ENCODE measurements around the gene ITPR1. TPM values are rescaled to one million over a fixed set of nuclear protein-coding genes. Genes with fewer than 3 reads are reported as not detected.
"Not testable (repeated sequence)": the region's sequence is repeated elsewhere in the genome, so short reads cannot be mapped to it uniquely, and the experiment has no call there.

Gene ITPR1
- total RNA-seq, 1 donor = 16.4 TPM

DNA sequence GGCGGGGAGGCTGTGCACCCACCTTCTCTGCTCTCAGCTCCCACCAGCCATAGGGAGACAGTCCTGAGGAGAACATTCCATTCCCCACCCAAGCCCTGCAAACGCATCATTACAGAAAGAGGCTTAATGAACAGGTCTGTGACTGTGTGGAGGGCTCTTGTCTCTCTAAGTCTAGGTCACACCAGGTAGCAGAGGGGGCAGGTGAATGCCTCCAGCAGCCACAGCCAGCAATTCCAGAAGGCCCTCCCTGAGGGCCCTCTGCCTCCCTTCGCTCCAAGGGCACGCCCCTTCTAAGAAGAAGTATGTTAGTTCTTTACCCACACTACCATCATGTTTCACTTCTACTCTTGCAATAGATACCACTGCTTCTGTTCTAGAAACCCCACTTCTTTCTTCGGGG, 268.6 kb downstream of the ITPR1 start:
- TF ChIP-seq, protein P1, sequence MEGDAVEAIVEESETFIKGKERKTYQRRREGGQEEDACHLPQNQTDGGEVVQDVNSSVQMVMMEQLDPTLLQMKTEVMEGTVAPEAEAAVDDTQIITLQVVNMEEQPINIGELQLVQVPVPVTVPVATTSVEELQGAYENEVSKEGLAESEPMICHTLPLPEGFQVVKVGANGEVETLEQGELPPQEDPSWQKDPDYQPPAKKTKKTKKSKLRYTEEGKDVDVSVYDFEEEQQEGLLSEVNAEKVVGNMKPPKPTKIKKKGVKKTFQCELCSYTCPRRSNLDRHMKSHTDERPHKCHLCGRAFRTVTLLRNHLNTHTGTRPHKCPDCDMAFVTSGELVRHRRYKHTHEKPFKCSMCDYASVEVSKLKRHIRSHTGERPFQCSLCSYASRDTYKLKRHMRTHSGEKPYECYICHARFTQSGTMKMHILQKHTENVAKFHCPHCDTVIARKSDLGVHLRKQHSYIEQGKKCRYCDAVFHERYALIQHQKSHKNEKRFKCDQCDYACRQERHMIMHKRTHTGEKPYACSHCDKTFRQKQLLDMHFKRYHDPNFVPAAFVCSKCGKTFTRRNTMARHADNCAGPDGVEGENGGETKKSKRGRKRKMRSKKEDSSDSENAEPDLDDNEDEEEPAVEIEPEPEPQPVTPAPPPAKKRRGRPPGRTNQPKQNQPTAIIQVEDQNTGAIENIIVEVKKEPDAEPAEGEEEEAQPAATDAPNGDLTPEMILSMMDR (IDR thresholded peaks at IDR 0.05; ENCODE audit: insufficient read depth, low read depth, low read length) = no peak
- DNase-seq (ENCODE audit: low read depth) = no peak
- no peak overlapping the region for H3K4me3 ChIP-seq (ENCODE audit: low read depth, low read length)

DNA sequence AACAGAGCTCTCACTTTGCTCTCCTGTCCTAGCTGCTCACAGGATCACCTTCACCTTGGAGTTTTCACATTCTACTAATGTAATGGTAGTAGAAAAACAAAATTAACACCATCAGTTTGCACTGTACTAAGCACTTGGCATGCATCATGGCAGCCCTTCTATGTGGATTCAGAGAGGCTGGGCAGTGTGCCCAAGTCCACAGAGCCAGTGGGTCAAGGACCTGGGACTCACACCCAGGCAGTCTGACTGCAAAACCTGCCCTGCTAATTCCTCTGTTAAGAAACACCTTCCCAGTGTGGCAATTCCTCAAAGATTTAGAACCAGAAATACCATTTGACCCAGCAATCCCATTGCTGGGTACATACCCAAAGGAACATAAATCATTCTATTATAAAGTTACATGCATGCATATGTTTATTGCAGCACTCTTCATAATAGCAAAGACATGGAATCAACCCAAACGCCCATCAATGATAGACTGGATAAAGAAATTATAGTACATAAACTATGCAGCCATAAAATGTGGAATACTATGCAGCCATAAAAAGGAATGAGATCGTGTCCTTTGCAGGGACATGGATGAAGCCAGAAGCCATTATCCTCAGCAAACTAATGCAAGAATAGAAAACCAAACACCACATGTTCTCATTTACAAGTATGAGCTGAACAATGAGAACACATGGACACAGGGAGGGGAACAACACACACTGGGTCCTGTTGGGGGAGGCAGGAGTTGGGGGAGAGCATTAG, 269.5 kb downstream of the ITPR1 start:
- not testable (repeated sequence) for H3K4me3 ChIP-seq (ENCODE audit: low read depth, low read length); DNase-seq (ENCODE audit: low read depth)

DNA sequence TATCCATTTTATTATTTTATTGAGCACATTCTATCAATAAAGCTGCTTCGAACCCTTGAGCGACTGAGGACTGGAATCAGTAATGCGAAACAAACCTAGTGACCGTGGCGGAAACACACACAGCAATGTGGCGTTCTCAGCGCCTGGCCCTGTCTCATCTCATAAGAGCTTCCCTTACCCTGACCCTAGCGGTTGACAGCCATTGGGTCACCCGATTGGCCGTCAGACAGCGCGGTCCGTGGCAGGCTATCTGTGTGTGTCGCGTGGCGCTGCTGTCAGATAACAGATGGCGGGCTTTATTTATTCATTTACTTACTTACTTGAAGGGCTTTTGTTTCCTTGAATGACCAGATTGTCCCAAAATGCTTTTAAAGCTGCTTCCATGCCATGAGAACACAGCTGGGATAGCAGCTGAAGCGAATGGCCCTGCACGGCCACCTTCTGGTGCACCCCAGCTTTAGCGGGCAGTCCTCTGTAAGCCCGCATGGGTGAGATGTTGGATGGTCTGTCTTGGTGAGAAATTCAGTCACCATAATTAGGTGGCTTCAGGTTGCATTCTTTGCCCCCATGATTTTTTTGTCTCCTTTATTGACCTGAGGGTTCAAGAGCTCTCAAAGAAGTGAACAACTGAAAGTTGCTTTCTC, 270.6 kb downstream of the ITPR1 start:
- no peak for DNase-seq (ENCODE audit: low read depth)
- TF ChIP-seq, protein P1 (IDR thresholded peaks at IDR 0.05; ENCODE audit: insufficient read depth, low read depth, low read length) = no peak
- H3K4me3 ChIP-seq (ENCODE audit: low read depth, low read length) = no peak overlapping the region

DNA sequence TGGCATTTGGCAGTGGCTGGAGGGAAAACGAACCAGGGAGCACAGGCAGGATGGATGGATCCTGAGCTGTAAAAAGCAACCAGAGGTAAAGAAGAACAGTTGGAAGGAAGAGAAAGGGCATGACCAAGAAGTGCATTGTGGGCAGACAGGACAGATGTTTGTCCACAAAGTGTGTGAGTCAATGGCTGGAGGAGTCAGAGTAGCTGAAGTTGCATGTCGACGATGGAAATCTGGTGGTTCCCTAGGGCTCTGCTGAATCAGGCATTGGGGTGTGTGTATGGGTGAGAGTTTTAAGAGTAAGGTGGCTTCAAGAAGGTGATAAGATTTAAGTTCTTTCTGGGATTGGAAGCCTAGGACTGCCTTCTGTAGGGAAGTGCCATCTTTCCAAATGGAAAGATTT, 272.1 kb downstream of the ITPR1 start:
- TF ChIP-seq, protein P1 (IDR thresholded peaks at IDR 0.05; ENCODE audit: insufficient read depth, low read depth, low read length) = no peak
- H3K4me3 ChIP-seq (ENCODE audit: low read depth, low read length) = no peak overlapping the region
- no peak for DNase-seq (ENCODE audit: low read depth)

DNA sequence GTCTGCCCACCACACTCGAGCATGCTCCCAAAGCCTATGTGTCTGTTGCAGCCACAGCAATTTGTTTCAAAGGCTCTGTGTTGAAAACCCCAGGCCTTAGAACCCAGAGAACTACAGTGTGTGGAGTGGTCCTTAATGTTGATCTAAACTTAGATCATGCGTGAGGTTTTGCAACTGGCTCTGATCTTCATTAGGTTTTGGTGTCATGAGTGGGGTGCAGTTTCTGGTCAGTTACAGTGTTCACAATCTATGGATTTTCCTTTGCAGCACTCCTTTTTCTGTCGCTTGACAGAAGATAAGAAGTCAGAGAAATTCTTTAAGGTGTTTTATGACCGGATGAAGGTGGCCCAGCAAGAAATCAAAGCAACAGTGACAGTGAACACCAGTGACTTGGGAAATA, 273.1 kb downstream of the ITPR1 start:
- TF ChIP-seq, protein P1 (IDR thresholded peaks at IDR 0.05; ENCODE audit: insufficient read depth, low read depth, low read length) = no peak
- H3K4me3 ChIP-seq (ENCODE audit: low read depth, low read length) = no peak overlapping the region
- no peak for DNase-seq (ENCODE audit: low read depth)

DNA sequence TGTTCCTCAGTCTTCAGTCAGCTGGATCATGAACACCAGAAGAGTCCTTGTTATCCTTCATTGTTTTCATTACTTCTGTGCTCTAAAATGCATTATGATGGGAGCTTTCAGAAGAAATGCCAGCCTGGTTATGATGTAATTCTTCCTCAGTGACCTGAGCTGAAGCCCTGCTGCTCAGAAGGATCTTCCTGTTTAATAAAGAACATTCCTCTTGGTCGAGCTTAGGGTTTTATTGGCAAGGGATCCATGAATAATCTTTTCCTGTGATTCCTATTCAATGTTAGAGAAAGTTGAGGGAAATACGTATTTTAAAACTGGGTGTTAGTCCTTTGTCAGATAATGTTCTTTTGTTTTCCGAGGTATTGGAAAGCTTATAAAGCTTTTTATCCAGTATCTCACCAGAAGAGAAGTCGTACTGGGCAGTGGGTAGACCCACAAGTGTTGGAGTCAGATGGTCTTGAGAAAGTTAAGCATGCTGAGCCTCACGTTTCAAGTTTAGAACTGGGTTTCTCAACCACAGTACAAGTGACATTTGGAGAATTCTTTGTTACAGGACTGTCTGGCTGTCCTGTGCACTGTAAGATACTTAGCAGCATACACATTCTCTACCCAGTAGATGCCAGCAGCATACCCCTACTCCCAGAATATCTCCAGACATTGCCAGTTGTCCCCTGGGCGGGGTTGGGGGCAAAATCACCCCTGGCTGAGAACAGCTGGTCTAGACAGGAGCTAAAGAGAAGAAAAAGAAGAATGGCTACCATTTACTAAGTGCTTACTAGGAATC, 273.8 kb downstream of the ITPR1 start:
- TF ChIP-seq, protein P1 (IDR thresholded peaks at IDR 0.05; ENCODE audit: insufficient read depth, low read depth, low read length) = no peak
- DNase-seq (ENCODE audit: low read depth) = no peak
- no peak overlapping the region for H3K4me3 ChIP-seq (ENCODE audit: low read depth, low read length)

DNA sequence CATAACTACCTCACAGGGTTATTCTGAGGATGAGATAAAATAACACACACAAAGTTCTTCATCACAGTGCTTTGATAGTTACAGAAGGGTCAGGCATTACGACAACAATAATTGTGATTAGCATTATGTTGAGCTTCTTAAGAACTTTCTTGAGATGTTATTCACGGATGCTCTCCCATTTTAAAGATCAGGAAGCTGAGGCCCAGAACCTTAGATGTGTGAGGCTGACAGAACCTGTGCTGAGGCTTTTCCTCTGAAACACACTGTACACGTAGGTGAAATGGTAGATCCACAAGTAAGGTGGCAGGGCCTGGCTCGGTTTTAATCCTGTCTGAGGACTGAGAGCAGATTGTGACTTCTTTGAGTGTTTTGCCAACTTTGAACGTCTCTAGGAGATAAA, 274.9 kb downstream of the ITPR1 start:
- DNase-seq (ENCODE audit: low read depth) = no peak
- TF ChIP-seq, protein P1 (IDR thresholded peaks at IDR 0.05; ENCODE audit: insufficient read depth, low read depth, low read length) = no peak
- no peak overlapping the region for H3K4me3 ChIP-seq (ENCODE audit: low read depth, low read length)

Data from fibroblast of villous mesenchyme (primary cell).